ENCODE results near the gene CSNK1G3.
"Not testable (repeated sequence)": the region's sequence is repeated elsewhere in the genome, so short reads cannot be mapped to it uniquely, and the experiment has no call there.

CSNK1G3 gene

GRCh38 chr5:123561230-123561629 lies 49.3 kb downstream of the CSNK1G3 start:
- DNase-seq = no peak

- DNase-seq = no peak
These were observed 60.0 kb downstream of the CSNK1G3 start for GRCh38 chr5:123571927-123572326.

- DNase-seq = no peak
These were observed 66.4 kb downstream of the CSNK1G3 start for GRCh38 chr5:123578390-123578789.

- no peak for DNase-seq
These were observed 67.4 kb downstream of the CSNK1G3 start for GRCh38 chr5:123579410-123579809.

GRCh38 chr5:123582550-123583285 lies 70.7 kb downstream of the CSNK1G3 start:
- no peak for DNase-seq

- DNase-seq = no peak
These were observed 73.9 kb downstream of the CSNK1G3 start for GRCh38 chr5:123585871-123586270.

GRCh38 chr5:123594434-123594833 lies 82.5 kb downstream of the CSNK1G3 start:
- no peak for DNase-seq

GRCh38 chr5:123597018-123597417 lies 85.0 kb downstream of the CSNK1G3 start:
- no peak for DNase-seq

GRCh38 chr5:123598028-123598689 lies 86.2 kb downstream of the CSNK1G3 start:
- DNase-seq = no peak

- DNase-seq = no peak
These were observed 87.2 kb downstream of the CSNK1G3 start for GRCh38 chr5:123599171-123599570.

GRCh38 chr5:123601610-123602009 lies 89.6 kb downstream of the CSNK1G3 start:
- DNase-seq = no peak

GRCh38 chr5:123605822-123606221 lies 93.8 kb downstream of the CSNK1G3 start:
- no peak for DNase-seq

- DNase-seq = no peak
These were observed 98.2 kb downstream of the CSNK1G3 start for GRCh38 chr5:123610209-123610608.

GRCh38 chr5:123610665-123611405 lies 98.9 kb downstream of the CSNK1G3 start:
- DNase-seq = peak; percentile 2 to 32

GRCh38 chr5:123611406-123611709 lies 99.4 kb downstream of the CSNK1G3 start:
- DNase-seq = no peak

GRCh38 chr5:123617561-123617960 lies 105.6 kb downstream of the CSNK1G3 start:
- DNase-seq = no peak

GRCh38 chr5:123626051-123626450 lies 114.1 kb downstream of the CSNK1G3 start:
- DNase-seq = no peak

- no peak for DNase-seq
These were observed 117.0 kb downstream of the CSNK1G3 start for GRCh38 chr5:123628860-123629544.

- no peak for DNase-seq
These were observed 124.0 kb downstream of the CSNK1G3 start for GRCh38 chr5:123636006-123636405.

GRCh38 chr5:123637028-123637427 lies 125.1 kb downstream of the CSNK1G3 start:
- not testable (repeated sequence) for DNase-seq

- no peak for DNase-seq
These were observed 127.3 kb downstream of the CSNK1G3 start for GRCh38 chr5:123639244-123639643.

GRCh38 chr5:123645024-123645603 lies 133.1 kb downstream of the CSNK1G3 start:
- no peak for DNase-seq

GRCh38 chr5:123647066-123647465 lies 135.1 kb downstream of the CSNK1G3 start:
- DNase-seq = no peak

Data from activated CD4-positive, alpha-beta T cell treated with anti-CD3 and anti-CD28 coated beads for 4 hours (primary cell).